Heart right ventricle (tissue), 16 donors: ENCODE results near the gene AFF2. TPM values are rescaled to one million over a fixed set of nuclear protein-coding genes. Genes with fewer than 3 reads are reported as not detected.

Experiments
- ATAC-seq, 8 donors: fragments of 200-7000 bp; cut with Tn5 transposase; one replicate each; pipeline ENCODE4 v1.9.1; 2020; ENCODE audit warnings: mild to moderate bottlenecking in 8 of 8, moderate library complexity in 8 of 8, moderate number of reproducible peaks in 1 of 8
- DNase-seq, 2 donors: peaks; one replicate each; pipeline ENCODE4 v3.0.0-alpha.2; 2020
- H3K27ac ChIP-seq, 10 donors: fragments of 200-600 bp; sonication (generic) in 2 of 10; one replicate each; pipeline versions ENCODE4 v1.5.0 to v1.8.0; 2020 to 2022; ENCODE audit warnings: mild to moderate bottlenecking in 3 of 10
- H3K27me3 ChIP-seq, 7 donors: fragments of 200-600 bp; one replicate each; pipeline ENCODE4 v1.8.0; 2021 to 2022; ENCODE audit warnings: mild to moderate bottlenecking in 2 of 7
- H3K36me3 ChIP-seq, 9 donors: fragments of 200-600 bp; sonication (generic) in 1 of 9; one replicate each; pipeline versions ENCODE4 v1.5.0 to v1.8.0; 2020 to 2022; ENCODE audit warnings: mild to moderate bottlenecking in 2 of 9
- H3K4me1 ChIP-seq, 9 donors: fragments of 200-600 bp; sonication (generic) in 1 of 9; one replicate each; pipeline versions ENCODE4 v1.5.0 to v1.8.0; 2020 to 2022; ENCODE audit warnings: mild to moderate bottlenecking in 4 of 9
- H3K4me3 ChIP-seq, 10 donors: fragments of 200-600 bp; sonication (generic) in 2 of 10; one replicate each; pipeline versions ENCODE4 v1.5.0 to v1.8.0; 2020 to 2022; ENCODE audit warnings: mild to moderate bottlenecking in 7 of 10, moderate library complexity in 2 of 10
- H3K9me3 ChIP-seq, 11 donors: fragments of 200-600 bp in 10 of 11; sonication (generic) in 2 of 11; one replicate each; pipeline versions ENCODE4 v1.5.0 to v1.8.0; 2013 to 2022; ENCODE audit warnings: mild to moderate bottlenecking in 2 of 11, control low read depth in 1 of 11, moderate library complexity in 1 of 11
- WGBS, 2 donors: extraction: QIAGEN DNeasy Blood & Tissue Kit; methylation state at CpG; one replicate each; pipeline ENCODE4 v1.1.7; 2013; ENCODE audit warnings: inconsistent platforms in 1 of 2; 5-methylcytosine and 5-hydroxymethylcytosine counted together
- intact Hi-C, 10 donors: fragments of 100-400 bp; cut with DNase I; formaldehyde crosslinking; loops; one replicate each; pipeline versions ENCODE4 v1.11.1 to v1.14.2; 2022
- polyA plus RNA-seq, 2 donors: library from polyadenylated mRNA; stranded (reverse); fragments of 200-250 nt; gene quantifications; one replicate each; pipeline ENCODE4 v1.2.3, GENCODE V29; 2013
- total RNA-seq, 10 donors: library from RNA; stranded (reverse); fragmentation: NEBNext Ultra II Directional in 3 of 10; extraction: Animal tissue kit (Norgen Biotek cat#: 25700) in 3 of 10; gene quantifications; one replicate each; pipeline versions ENCODE4 v1.2.1 to v1.2.4, GENCODE V29; 2021 to 2023
- TF ChIP-seq, protein P1 (sequence below), 9 donors: fragments of 200-600 bp; sonication (generic) in 2 of 9; IDR thresholded peaks; one replicate each; pipeline versions ENCODE4 v1.5.0 to v1.8.0; 2021 to 2022; ENCODE audit warnings: antibody characterized with exemption in 9 of 9, mild to moderate bottlenecking in 5 of 9, moderate library complexity in 1 of 9
- donor health status: Arrhythmogenic right ventricular cardiomyopathy.
- donor health status: ischemic (EF 13 %, LVEDD 7.1; RV severe dilation, severe dysfunction).
- donor health status: healthy with polysubstance abuse.
- donor health status: DM: no; HTN: yes; CAD: no.
- donor health status: DM: no; HTN: no; CAD: no.
- donor health status: ischemic (EF 25% LVEDD 6.9; RV normal size, moderate dysfunction).
- donor health status: ischemic (EF 25% LVEDD 5.7; RV mildly dilated, moderate dysfunction).
- donor health status: healthy.
- donor health status: DM: yes; HTN: yes; CAD: no.
- donor health status: Ischemic cardiomyopathy.
- donor health status: ischemic (EF 35%, LVEDD 5.7; RV mildly dilated, moderate dysfunction).
- donor health status: nonischemic (EF 11% LVEDD 7.7; RV severe dilation, severe dysfunction).
- donor health status: DM: yes; HTN: yes; CAD: no.
- donor health status: PGD.
- donor health status: ischemic (EF 29% LVEDD 5.4; RV normal size, mild dysfunction).
- donor health status: nonischemic (EF 23%, LVEDD 6.1; RV moderate dilation, normal function).

AFF2 gene
- total and polyA plus RNA-seq, 12 donors = 0.01 to 0.59 (median 0.20) TPM; not detected in 2

DNA sequence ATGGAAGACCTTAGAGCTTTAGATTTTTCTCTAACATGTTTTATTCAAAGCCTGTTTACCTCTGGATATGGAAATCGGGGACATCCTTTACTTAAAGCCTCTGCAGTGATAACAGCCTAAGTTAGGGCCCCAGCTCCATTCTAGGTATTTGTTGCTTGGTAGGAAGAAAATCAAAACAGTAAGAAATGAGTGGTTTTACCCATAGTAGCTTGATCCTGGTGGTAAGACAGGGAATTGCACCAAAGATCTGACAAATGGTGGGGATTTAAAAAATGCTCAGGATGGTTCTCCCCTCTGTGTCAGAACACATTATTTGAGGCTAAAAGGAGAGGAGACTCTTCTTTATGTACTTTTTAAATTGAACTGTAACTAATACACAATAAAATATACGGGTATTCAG is 52.4 kb downstream of the AFF2 start:
- H3K4me3 ChIP-seq = no peak overlapping the region
- no peaks in the 10 kb centered on the region for H3K36me3 ChIP-seq
- TF ChIP-seq, protein P1, sequence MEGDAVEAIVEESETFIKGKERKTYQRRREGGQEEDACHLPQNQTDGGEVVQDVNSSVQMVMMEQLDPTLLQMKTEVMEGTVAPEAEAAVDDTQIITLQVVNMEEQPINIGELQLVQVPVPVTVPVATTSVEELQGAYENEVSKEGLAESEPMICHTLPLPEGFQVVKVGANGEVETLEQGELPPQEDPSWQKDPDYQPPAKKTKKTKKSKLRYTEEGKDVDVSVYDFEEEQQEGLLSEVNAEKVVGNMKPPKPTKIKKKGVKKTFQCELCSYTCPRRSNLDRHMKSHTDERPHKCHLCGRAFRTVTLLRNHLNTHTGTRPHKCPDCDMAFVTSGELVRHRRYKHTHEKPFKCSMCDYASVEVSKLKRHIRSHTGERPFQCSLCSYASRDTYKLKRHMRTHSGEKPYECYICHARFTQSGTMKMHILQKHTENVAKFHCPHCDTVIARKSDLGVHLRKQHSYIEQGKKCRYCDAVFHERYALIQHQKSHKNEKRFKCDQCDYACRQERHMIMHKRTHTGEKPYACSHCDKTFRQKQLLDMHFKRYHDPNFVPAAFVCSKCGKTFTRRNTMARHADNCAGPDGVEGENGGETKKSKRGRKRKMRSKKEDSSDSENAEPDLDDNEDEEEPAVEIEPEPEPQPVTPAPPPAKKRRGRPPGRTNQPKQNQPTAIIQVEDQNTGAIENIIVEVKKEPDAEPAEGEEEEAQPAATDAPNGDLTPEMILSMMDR (IDR thresholded peaks at IDR 0.05) = peak in 2 of 9 donors; percentile 33 to 40
- no peaks in the 10 kb centered on the region for H3K9me3 ChIP-seq
- no peak for DNase-seq
- no peaks in the 10 kb centered on the region for H3K4me1 ChIP-seq
- H3K27ac ChIP-seq = no peak overlapping the region
- intact Hi-C loops = no loop called here
- no peak for ATAC-seq
- WGBS, 2 donors = 80 to 86% methylated on average over 2 of the region's 2 CpGs
- no peaks in the 10 kb centered on the region for H3K27me3 ChIP-seq

DNA sequence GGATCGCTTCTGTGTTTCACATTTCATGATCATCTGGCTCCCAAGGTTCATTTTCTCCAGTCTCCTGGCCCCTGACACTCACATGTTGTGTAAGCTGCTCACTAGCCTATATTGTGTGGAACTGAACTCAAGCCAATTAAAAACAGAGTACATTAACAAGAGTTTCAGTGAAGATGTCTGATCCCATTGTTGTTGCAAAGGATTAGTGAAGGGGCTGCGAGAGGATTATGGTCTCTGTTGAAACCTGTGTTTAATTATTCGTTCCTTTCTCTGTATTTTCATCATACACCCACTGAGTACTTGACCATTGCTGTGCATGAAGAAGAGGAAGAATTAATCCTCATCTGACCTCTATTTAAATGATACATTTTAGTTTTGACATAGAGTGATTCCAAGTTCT is 54.7 kb downstream of the AFF2 start:
- H3K27ac ChIP-seq = no peak overlapping the region
- no peak for ATAC-seq
- no peaks in the 10 kb centered on the region for H3K27me3 ChIP-seq
- H3K9me3 ChIP-seq = peaks cover 0 to 3% (median 0%) of the 10 kb centered on the region in 11 donors
- intact Hi-C loops = no loop called here
- TF ChIP-seq, protein P1 (IDR thresholded peaks at IDR 0.05) = no peak
- no peaks in the 10 kb centered on the region for H3K4me1 ChIP-seq
- H3K36me3 ChIP-seq = no peaks in the 10 kb centered on the region
- 84 to 93% methylated on average over 3 of the region's 3 CpGs for WGBS, 2 donors
- no peak for DNase-seq
- no peak overlapping the region for H3K4me3 ChIP-seq

DNA sequence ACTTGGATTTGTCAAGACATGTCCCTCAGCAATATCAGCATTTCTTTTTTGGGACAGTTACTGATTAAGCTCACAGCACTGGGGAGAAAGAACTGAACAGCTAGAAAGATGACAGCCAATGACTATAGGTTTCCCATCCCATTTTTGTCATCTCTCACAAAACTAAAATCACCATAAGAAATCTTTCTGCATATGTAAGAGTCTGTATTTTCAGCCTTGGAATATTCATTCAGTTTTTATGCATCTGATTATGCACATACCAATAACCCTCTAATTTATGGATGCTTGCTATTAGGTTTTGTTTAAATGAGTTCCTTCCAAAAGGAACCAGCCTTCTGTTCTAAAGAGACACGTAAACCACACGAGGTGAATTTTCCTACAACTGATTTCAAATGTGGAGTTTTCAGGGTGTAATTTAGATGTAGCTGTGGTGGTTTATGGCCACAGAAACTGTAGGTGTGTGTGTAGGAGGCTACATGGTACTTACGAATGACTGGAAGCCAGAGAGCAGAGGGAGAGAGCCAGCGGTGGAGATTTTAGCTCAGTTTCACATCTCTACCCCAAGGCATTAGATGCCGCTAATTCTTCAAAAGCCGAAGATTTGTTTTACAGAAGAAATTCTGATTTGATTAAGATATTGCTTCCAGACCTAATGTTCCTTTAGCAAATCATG is 55.3 kb downstream of the AFF2 start:
- DNase-seq = no peak
- intact Hi-C loops = no loop called here
- no peak overlapping the region for H3K4me3 ChIP-seq
- 86 to 90% methylated on average over 6 of the region's 6 CpGs for WGBS, 2 donors
- no peak overlapping the region for H3K27ac ChIP-seq
- H3K36me3 ChIP-seq = no peaks in the 10 kb centered on the region
- no peak for ATAC-seq
- H3K27me3 ChIP-seq = no peaks in the 10 kb centered on the region
- TF ChIP-seq, protein P1 (IDR thresholded peaks at IDR 0.05) = no peak
- H3K9me3 ChIP-seq = peaks cover 0 to 5% (median 0%) of the 10 kb centered on the region in 11 donors
- no peaks in the 10 kb centered on the region for H3K4me1 ChIP-seq

DNA sequence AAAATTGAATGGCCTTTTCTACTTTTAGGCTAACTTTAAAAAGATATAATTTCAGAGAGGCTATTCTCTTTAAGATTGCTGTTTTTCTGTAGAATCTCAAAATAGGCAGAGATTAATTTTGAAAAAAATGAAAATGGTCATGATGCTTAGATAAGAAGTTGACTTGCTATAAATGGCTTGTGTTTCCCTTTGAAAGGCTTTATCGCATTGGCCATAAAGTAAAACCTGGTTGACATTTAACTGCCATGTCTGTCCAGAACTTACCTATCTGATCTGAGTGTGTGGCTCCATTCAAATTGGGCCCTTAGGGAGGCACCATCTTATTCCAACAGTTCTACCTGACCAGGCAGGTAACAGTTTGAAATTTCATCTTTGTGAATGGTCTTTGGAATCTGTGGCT is 56.1 kb downstream of the AFF2 start:
- no peaks in the 10 kb centered on the region for H3K4me1 ChIP-seq
- TF ChIP-seq, protein P1 (IDR thresholded peaks at IDR 0.05) = no peak
- H3K4me3 ChIP-seq = no peak overlapping the region
- DNase-seq = no peak
- intact Hi-C loops = no loop called here
- no peak for ATAC-seq
- H3K27me3 ChIP-seq = no peaks in the 10 kb centered on the region
- WGBS, 2 donors = 91 to 93% methylated on average over 1 of the region's 1 CpG
- H3K36me3 ChIP-seq = no peaks in the 10 kb centered on the region
- H3K27ac ChIP-seq = no peak overlapping the region
- H3K9me3 ChIP-seq = peaks cover 0 to 5% (median 0%) of the 10 kb centered on the region in 11 donors
